Renal cortex interstitium (tissue), 11 donors: ENCODE measurements around the gene SH3RF3. TPM values are rescaled to one million over a fixed set of nuclear protein-coding genes. Genes with fewer than 3 reads are reported as not detected.

Experiments used
- DNase-seq, 11 donors: peaks; one replicate each; pipeline ENCODE4 v3.0.0-alpha.2; 2013; ENCODE audit warnings: low read depth in 9 of 11, low spot score in 4 of 11; ENCODE audit errors: extremely low read depth in 1 of 11
- polyA plus RNA-seq, 3 donors: library from polyadenylated mRNA; unstranded; fragments of 120-200 nt; gene quantifications; one replicate each; pipeline ENCODE4 v1.2.1, GENCODE V29; 2013; ENCODE audit not compliant: insufficient read length in 3 of 3

Gene SH3RF3
- polyA plus RNA-seq, 3 donors, result 4.2 to 5.8 (median 5.2) TPM

DNA sequence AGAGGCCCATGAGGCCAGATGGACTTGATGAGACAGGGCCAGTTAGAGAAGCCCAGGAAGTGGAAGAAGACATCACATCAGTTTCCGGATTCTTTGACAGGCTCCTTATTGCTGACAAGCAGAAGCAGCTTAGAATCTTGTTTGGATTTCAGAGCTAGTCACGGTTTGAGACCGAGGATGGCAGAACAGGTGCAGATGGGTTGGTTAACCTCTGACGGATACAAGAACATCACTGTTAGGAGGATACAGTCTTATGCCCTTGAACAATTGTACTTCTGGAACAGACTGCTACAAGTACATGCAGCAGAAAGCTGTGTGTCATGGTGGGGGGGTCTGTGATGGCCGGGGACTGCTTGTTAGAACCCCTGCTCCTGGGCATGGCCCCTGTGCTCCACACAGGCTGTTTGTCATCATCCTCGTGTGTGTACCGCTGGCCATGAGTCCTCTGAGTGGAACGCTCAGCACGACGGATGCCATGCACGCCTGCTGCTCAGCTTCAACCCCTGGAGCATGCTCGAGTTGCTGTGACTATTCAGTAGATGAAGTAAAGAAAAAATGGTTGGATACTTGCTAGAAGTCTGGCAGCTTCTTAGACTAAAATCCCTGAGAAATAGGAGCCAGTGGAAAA, 217.7 kb downstream of the SH3RF3 start:
- DNase-seq, result no peak

DNA sequence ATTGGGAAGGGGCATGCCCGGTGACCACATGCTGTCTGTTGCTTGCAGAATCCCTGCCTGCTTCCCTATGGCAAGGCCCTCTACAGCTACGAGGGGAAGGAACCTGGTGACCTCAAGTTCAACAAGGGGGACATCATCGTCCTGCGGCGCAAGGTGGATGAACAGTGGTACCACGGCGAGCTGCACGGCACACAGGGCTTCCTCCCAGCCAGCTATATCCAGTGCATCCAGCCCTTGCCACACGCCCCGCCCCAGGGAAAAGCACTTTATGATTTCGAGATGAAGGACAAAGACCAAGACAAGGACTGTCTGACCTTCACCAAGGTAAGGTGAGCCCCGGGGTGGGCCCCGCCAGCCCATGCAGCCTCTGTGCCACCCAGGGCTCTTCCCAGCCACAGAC, 218.6 kb downstream of the SH3RF3 start:
- no peak for DNase-seq

DNA sequence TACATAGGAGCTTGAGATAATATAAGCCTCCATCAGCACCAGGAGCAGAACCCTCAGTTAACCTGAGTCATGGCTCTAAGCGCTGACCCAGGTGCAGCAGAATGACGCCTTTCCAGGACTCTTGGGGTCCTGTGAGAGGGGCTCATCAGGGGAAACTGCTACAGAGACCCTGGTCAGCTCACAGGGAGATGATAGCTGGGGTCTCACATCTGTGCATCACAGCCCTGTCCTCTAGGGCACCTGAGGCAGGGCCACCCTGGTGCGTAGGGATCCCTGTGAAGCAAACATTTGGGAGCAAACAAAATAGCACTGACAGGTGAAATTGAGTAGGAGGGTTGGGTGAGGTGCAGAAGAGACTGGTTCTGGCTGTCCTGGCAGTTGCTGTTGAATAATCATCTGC, 219.2 kb downstream of the SH3RF3 start:
- DNase-seq, result no peak

DNA sequence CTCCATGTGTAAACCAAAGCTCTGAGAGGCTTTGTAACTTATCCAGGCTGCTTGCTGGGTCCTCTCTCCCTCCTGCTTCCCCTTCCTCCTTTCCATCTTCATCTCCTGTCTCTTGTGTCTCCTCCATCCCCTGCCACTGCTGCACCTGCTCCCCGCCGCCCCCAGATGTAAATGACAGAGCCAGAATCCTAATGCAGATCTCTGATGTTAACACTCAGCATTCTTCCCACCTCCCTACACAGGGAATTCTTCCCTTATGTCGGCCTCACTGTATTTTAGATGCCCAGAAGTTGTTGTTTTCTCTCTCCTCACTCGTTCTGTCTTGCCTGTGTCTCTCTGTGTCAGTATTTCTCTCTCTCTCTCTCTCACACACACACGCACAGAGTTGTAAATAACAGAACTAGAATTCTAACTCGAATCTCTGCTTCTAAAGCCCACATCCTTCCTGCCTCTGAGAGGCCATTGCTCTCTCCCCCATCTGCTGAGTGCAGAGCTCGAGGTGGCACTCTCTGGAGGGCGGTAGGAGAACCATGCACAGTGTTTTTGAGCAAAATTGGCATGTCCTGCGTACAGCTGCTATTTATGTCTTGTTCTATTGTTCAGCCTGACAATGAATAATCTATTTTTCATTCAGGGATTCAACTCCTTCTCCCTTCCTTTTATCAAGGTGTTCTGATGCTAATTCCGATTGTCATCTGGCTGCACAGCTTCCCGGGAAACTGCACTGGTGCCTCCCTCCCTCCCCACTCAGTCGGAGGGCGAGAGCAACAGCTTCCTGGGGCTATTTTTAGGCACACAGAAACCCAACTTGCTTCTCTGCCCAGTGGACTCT, 219.9 kb downstream of the SH3RF3 start:
- no peak for DNase-seq

DNA sequence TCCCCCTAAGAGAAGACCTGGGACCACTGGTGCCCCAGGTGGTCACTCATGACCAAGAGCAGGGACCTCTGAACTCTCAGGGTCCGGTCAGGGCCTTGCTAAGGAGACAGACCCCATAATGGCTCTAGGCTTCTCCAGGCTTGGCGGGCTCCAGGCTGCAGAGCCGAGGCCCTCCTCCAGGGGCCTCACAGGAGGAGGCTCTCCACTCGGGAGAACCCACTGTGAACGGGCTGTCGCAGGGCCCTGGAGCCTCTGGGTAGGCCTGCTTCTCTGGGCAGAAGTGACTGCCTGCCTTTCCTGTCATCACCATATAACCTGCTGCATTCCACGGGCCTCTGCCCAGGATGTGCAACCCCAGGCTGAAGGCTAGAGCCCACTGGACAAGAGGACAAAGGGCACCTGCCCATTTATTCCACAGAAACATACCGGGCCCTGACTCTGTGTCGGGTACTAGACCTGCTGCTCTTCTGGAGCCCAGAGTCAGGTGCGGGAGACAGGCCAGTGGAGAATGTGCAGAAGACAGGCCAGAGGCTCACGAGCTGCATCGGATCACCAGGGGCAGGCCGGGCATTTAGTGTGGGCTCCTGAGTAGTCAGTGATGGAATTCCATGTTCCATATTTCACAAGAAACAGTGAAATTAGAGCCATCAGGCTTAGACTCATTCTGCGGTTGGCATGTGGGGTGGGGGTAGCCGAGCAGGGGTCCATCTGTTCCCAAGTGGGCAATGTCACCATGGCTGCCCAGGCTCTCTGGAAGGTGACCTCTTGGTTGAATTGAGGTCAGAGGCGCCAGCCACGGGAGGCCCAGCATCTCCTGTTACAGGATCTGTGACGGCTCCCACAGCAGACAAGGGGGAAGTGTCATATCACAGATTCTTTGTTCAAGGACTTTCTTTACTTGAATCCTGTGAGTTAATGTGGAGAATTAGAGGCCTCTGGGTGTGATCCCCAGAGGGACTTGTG, 220.8 kb downstream of the SH3RF3 start:
- no peak for DNase-seq

DNA sequence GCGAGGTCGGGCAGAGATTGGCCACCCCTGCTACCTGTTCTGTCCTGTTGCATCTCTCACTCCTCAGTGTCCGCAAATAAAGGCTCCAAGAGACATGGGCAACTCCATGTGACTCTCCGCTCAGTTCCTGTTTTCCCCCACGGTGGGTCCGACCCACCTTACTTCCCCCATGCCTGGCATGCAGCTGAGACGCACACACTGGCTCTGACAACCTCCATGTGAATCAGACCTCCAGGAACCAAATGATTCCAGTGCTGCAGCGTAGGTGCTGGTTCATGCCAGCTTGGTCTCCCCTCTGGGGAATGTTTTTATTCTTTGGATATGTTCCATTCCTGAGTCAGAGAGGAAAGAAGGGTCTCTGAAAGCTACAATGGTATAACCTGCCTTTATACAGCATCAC, 221.5 kb downstream of the SH3RF3 start:
- no peak for DNase-seq

DNA sequence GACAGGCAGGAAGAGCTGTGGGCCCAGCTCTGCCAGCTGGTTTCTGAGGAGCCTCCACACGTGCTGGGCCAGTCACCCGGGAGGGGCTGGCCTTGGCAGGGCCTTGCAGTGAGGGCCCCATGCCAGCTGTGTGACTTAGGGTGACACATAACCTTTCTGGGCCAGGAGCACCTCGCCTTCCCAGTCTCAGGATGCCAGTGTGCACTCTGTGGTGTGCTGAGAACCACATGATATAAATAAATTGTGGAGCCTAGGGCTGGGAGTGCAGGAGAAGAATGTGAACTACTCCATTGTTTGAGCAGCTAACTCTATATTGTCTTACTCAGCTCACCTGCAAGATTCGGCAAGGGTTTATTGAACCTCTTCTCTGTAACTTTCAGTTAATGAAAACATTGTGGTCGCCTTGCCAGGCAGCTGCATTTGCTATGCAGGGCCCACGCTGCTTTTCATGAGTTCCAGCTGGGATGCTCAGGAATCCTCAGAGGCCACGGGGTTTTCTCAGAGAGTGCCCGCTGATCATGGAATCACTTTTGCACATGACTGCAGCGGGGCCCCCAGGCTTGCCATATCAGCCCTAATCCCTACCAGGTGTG, 222.3 kb downstream of the SH3RF3 start:
- no peak for DNase-seq

DNA sequence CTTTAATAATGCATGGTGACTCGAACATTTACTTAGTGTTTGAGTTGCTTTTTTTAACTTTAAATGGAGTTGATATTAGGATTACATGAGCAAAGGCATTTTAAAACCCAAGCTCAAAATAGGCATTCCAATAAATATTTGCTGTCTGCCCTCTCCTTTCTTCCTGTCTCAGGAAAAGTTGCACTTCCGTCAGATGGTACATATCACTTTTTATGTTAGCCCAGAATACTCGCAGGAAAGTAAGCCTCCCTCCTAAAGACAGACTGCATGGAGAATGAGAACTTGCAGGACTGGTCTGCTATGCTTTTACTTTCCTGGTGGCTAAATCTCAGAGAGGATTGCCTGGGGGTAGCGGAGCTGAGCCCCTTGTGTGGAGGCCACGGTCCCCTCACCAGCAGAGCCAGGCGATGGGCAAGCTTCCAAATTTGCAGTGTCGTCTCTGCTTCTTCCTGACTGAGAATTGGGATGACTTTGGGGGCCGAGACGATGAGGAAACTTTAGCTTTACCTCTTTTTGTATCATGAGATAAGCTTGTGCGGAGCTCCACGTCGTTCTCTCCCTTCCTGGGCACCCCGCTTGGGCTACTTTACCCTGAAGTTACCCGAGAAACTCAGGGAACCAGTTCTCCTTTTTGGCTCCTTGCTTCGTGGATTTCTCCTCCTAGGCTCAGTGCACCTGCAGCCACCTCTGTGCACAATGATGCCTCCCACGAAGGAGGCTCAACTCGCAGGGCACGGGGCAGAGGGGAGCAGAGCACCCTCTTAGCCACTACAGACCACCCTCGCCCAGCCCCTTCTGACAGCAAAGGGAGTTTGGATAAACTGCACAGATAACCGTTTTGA, 223.3 kb downstream of the SH3RF3 start:
- DNase-seq, result peak in 2 of 11 donors; percentile 27 to 28

DNA sequence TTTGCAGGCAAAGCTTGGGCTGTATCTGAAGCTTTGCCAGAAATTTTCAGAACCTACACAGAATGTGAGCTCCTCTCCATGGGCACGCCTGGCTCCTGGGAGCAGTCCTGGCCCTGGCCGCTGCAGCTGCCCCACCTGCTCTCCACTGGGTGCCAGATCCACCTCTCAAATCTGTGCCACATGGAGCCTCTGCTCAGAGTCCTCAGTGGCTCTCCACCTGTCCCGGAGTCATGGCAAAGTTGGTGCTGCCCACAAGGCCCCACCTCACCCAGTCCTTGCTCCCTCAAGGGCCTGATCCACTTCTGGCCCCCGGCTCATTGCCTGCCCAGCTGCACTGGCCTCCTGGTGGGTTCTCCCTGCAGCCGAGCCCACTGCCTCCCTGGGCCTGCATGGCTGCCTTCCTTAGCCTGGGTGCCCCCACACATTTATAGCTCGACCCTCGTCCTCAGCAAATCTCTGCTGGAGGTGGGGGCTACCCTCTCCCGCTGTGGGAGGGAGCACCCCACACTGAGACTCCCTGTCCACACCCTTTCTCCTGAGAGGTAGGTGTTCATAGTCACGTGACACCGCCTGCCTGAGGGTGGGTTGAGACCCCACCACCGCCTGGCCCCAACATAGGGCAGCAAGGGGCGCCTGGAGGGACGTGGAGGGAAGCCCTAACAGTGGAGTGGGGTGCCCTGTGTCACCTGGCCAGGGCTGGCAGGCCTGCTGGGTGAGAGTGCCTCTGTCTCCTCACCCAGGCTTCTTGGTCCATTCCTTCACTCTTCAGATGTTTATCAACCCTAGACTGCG, 224.1 kb downstream of the SH3RF3 start:
- DNase-seq, result no peak

DNA sequence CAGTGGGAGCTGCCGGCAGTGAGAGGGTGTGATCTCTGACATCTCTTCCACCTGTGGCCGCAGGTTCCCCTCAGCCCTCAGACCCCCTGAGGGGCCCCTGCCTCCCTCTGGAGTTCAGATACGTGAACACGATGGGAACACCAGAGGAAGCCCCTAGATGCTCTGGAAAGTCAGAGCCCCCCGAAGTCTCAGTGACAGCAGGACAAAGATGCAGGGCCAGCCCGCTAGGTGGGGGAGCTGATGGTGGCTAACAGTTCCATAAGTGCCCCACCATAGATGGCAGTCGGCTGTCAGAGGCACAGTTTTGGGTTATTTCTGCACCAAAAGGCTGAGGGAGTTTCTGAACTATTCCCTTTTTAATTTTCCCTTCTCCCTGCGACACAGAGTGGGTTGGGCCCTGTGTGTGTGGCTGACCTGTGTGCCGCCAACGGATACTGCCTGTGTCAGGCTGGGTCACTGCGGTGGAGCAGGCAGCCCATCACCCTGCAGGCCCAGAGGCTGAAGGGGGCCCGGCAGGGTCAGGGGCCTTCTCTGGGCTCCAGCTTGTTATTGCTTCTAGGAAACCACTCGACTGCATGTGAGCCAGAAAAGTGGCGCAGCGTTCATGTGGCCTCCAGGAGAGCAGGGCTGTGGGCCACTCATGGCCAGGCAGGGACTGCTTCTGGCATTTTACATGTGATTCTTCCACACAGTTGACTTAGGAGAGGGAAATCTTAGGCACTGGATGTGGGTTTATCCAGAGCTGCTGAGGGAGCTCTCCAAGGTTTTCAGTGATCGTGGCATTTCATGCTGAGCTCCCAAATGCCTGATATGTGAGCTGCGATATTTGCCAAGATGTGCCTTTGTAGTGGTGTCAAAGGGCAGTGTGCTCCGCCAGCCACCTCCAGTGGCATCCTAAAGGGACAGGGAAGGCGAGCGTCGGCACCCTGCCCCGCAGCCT, 225.1 kb downstream of the SH3RF3 start:
- no peak for DNase-seq

DNA sequence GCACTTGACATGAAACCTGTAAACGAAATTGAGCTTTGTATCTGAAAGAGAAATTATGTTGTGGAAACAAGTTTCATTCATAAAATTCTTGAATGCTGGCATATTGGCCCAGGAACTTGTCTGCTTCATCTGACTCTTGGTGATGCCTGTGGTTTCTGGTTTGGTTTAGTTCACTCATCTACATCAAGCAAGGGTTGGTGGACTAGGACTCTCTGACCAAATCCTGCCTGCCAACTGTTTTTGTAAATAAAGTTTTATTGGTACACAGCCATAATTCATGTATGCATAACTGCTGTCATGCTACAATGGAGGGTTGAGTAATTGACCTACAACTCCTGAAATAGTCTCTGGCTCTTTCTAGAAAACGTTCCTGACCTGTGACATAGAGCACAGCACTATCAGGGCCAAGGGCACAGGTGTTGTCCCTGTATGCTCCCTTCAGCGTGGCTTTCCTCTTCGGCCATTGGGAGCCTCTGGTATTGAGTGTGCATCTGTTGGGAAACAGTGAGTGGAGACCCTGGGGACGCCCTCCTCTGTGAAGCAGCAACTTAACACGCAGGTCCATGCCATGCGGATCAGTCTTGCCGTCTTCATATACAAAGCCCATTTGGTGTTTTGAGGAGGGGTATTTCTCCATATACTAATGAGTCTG, 226.3 kb downstream of the SH3RF3 start:
- no peak for DNase-seq

DNA sequence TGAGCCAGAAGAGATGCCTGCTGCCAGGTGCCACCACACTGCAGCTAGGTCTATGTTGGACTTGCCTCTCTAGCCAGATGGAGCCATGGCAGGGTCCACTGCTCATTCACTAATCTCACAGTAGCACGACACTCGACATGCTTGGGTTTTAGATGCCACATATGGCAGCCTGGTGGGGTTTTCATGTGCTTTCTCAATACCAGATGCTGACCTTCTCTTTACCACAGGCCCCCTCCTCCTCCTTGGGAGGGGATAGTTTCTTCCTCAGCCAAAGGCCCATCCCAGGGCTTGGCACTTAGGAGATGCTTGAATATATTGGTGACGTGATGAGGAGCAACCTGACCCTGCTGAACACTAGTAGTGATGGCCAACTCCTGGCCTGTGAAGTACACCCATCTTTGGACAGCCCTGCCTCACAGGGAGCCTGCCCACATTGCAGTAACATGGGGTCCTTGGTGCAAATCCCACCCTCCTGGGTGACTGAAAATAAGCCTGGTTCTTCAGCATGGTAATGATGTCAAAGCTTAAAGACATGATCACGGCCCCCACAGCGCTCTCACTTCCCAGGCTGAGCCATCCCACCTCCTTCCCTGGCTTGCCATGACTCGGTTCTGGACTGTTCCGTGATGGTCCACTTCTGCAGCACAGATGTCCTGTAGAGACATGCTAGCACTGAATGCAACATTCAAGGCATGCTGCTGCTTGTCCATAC, 227.5 kb downstream of the SH3RF3 start:
- DNase-seq, result no peak

DNA sequence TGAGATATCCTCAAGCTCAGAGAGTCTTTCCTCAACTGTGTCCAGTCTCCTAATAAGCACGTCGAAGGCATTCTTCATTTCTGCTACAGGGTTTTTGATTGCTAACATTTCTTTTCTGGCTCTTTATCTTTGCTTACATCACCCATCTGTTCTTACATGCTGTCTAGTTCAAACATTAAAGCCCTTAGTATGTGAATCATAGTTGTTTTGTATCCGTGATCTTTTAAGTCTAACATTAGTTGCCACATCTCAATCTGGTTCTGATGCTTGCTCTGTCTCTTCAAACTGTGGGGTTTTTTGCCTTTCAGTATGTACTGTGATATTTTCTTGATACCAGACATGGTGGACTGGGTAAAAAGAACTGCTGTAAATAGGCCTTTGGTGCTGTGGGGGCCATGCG, 235.2 kb downstream of the SH3RF3 start:
- no peak for DNase-seq

DNA sequence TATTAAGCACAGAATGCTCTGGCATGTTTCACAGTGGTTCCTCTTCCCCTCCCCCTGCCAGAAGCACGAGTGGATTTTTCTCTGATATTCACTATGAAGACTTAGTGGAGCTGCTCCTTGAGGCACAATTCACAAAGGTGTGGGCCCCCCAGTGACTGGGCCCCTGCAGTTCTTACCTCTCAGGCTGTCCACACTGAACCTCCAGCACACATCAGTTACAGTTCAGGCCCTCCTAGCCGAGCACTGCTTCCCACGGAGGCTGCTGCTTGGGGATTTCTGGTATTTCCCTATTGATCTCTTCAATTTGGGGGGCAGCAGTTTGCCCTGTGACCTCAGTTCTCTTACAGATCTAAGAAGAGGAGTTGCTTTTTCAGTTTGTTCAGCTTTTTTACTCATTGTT, 236.1 kb downstream of the SH3RF3 start:
- no peak for DNase-seq

DNA sequence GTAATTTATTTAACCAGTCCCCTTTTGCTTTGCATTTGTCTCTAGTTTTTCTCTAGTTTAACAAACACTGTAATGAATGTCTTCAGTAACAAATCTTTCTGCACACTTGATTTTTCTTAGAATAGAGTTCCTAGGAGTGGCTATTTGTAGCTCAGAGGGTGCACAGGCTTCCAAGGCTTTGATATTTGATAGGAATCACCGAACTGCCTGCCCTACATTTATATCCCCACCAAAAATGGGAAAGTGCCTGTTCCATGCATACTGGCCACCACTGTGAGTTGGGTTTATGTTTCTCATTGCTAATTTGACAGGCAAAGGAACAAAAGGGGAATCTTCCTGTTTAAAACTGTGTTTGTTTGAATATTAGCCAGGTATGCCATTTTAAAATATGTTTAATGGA, 238.7 kb downstream of the SH3RF3 start:
- DNase-seq, result no peak

DNA sequence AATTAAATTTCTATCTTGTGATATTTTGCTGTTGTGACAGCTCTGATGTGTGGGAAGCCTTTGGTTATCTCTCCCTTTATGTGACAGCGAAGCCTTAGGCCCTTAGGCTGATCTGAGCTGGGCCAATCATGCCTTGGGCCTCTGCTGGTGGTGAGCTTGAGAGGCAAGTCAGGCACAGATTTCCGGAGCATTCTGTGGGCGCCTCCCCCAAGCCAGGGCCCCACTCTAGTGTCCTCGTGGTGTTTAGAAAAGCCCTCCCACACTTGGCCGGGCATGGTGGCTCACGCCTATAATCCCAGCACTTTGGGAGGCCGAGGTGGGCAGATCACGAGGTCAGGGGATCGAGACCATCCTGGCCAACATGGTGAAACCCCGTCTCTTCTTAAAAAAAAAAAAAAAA, 239.8 kb downstream of the SH3RF3 start:
- no peak for DNase-seq
